Loucy (cell line): ENCODE results near the gene TMCC2.

Source experiments
- H2AFZ ChIP-seq: fragments of 200-600 bp; sonication (generic); 2 replicates; pipeline ENCODE4 v1.6.0; 2016; ENCODE audit warnings: antibody characterized with exemption, mild to moderate bottlenecking, low read length, moderate library complexity
- H3F3A ChIP-seq: fragments of 200-600 bp; 2 replicates; pipeline ENCODE4 v1.6.0; 2016; ENCODE audit warnings: antibody characterized with exemption, low read depth, mild to moderate bottlenecking
- H3K27me3 ChIP-seq: fragments of 200-600 bp; sonication (generic); 2 replicates; pipeline ENCODE4 v1.6.1; 2014; ENCODE audit warnings: low read length, mild to moderate bottlenecking; ENCODE audit not compliant: insufficient read depth, poor library complexity, severe bottlenecking
- H3K36me3 ChIP-seq: fragments of 200-600 bp; sonication (generic); 2 replicates; pipeline ENCODE4 v1.6.1; 2016; ENCODE audit warnings: low read length; ENCODE audit not compliant: insufficient read depth
- H3K4me1 ChIP-seq: fragments of 200-600 bp; sonication (generic); 2 replicates; pipeline ENCODE4 v1.5.1; 2014; ENCODE audit warnings: low read length, mild to moderate bottlenecking; ENCODE audit not compliant: insufficient read depth, poor library complexity, severe bottlenecking
- H3K4me2 ChIP-seq: fragments of 200-600 bp; sonication (generic); 2 replicates; pipeline ENCODE4 v1.6.0; 2014; ENCODE audit warnings: antibody characterized with exemption, low read length, low read depth, mild to moderate bottlenecking; ENCODE audit not compliant: poor library complexity, severe bottlenecking
- H3K4me3 ChIP-seq: fragments of 200-600 bp; sonication (generic); 2 replicates; pipeline ENCODE4 v1.5.1; 2014; ENCODE audit warnings: low read length, mild to moderate bottlenecking, mixed read lengths; ENCODE audit not compliant: poor library complexity, severe bottlenecking
- H3K79me2 ChIP-seq: fragments of 200-600 bp; sonication (generic); 2 replicates; pipeline ENCODE4 v1.6.1; 2014; ENCODE audit warnings: low read length; ENCODE audit not compliant: insufficient read depth
- H3K9ac ChIP-seq: fragments of 200-600 bp; sonication (generic); 2 replicates; pipeline ENCODE4 v1.6.0; 2014; ENCODE audit warnings: mild to moderate bottlenecking, low read depth, low read length, moderate library complexity; ENCODE audit not compliant: poor library complexity, severe bottlenecking
- H3K9me2 ChIP-seq: fragments of 200-600 bp; sonication (generic); replicated peaks from 2 replicates; pipeline ENCODE4 v1.6.1; 2016; ENCODE audit warnings: low read depth, low read length, mixed read lengths
- H3K9me3 ChIP-seq: fragments of 200-600 bp; sonication (generic); 2 replicates; pipeline ENCODE4 v1.6.1; 2014; ENCODE audit warnings: mild to moderate bottlenecking, antibody characterized with exemption, low read length, low read depth; ENCODE audit not compliant: insufficient read depth
- H4K20me1 ChIP-seq: fragments of 200-600 bp; sonication (generic); 2 replicates; pipeline ENCODE4 v1.6.0; 2014; ENCODE audit warnings: antibody characterized with exemption, low read length, mild to moderate bottlenecking; ENCODE audit not compliant: insufficient read depth, poor library complexity, severe bottlenecking
- CTCF ChIP-seq: fragments of 200-600 bp; sonication (generic); conservative IDR thresholded peaks from 2 replicates; pipeline ENCODE4 v1.5.1; 2014; ENCODE audit warnings: mild to moderate bottlenecking, antibody characterized with exemption, low read length
- EZH2phosphoT487 ChIP-seq: fragments of 200-600 bp; IDR thresholded peaks from 2 replicates; pipeline ENCODE4 v1.6.1; 2018; ENCODE audit warnings: antibody characterized with exemption, mild to moderate bottlenecking, moderate library complexity, borderline replicate concordance

TMCC2 gene

GRCh38 chr1:205228093-205228521 is 361 bp downstream of the TMCC2 start:
- no peaks in the 10 kb centered on the region for H3K9me2 ChIP-seq
- TF ChIP-seq CTCF, result no peak
- no peak for TF ChIP-seq EZH2phosphoT487
- peak overlapping the region; percentile 64 for H3K9ac ChIP-seq
- peak overlapping the region; percentile 79 for H2AFZ ChIP-seq
- H3K79me2 ChIP-seq, result no peaks in the 10 kb centered on the region
- peak overlapping the region; percentile 99 for H3K4me2 ChIP-seq
- no peaks in the 10 kb centered on the region for H4K20me1 ChIP-seq
- H3K27me3 ChIP-seq, result no peaks in the 10 kb centered on the region
- no peaks in the 10 kb centered on the region for H3K9me3 ChIP-seq
- no peaks in the 10 kb centered on the region for H3K36me3 ChIP-seq
- H3K4me3 ChIP-seq, result peak overlapping the region; percentile 77
- peaks cover 30% of the 10 kb centered on the region for H3K4me1 ChIP-seq
- H3F3A ChIP-seq, result no peaks in the 10 kb centered on the region

- H3K36me3 ChIP-seq, result no peaks in the 10 kb centered on the region
- peak overlapping the region; percentile 64 for H3K9ac ChIP-seq
- TF ChIP-seq EZH2phosphoT487 (no peak), CTCF (peak; percentile 19; the same call in 1 of the 2 replicates)
- H3K4me2 ChIP-seq, result peak overlapping the region; percentile 99
- H2AFZ ChIP-seq, result no peak overlapping the region
- no peaks in the 10 kb centered on the region for H3K9me2 ChIP-seq
- H4K20me1 ChIP-seq, result no peaks in the 10 kb centered on the region
- peak overlapping the region; percentile 77 for H3K4me3 ChIP-seq
- H3K27me3 ChIP-seq, result no peaks in the 10 kb centered on the region
- no peaks in the 10 kb centered on the region for H3K9me3 ChIP-seq
- H3K4me1 ChIP-seq, result peaks cover 30% of the 10 kb centered on the region
- H3F3A ChIP-seq, result no peaks in the 10 kb centered on the region
- no peaks in the 10 kb centered on the region for H3K79me2 ChIP-seq
Observed at GRCh38 chr1:205229399-205229871, 1.7 kb downstream of the TMCC2 start.

GRCh38 chr1:205229916-205230700 is 2.4 kb downstream of the TMCC2 start:
- H3K9ac ChIP-seq, result peak overlapping the region; percentile 41
- TF ChIP-seq EZH2phosphoT487, result no peak
- no peak for TF ChIP-seq CTCF
- H3K79me2 ChIP-seq, result no peaks in the 10 kb centered on the region
- no peaks in the 10 kb centered on the region for H4K20me1 ChIP-seq
- H3K27me3 ChIP-seq, result no peaks in the 10 kb centered on the region
- no peaks in the 10 kb centered on the region for H3K9me3 ChIP-seq
- no peak overlapping the region for H2AFZ ChIP-seq
- peak overlapping the region; percentile 56 for H3K4me3 ChIP-seq
- no peaks in the 10 kb centered on the region for H3F3A ChIP-seq
- no peaks in the 10 kb centered on the region for H3K9me2 ChIP-seq
- peaks cover 30% of the 10 kb centered on the region for H3K4me1 ChIP-seq
- H3K4me2 ChIP-seq, result peak overlapping the region; percentile 76
- no peaks in the 10 kb centered on the region for H3K36me3 ChIP-seq
